ENCODE measurements around the gene SIGLEC14.
"Not testable (repeated sequence)": the region's sequence is repeated elsewhere in the genome, so short reads cannot be mapped to it uniquely, and the experiment has no call there.

Gene SIGLEC14

DNA sequence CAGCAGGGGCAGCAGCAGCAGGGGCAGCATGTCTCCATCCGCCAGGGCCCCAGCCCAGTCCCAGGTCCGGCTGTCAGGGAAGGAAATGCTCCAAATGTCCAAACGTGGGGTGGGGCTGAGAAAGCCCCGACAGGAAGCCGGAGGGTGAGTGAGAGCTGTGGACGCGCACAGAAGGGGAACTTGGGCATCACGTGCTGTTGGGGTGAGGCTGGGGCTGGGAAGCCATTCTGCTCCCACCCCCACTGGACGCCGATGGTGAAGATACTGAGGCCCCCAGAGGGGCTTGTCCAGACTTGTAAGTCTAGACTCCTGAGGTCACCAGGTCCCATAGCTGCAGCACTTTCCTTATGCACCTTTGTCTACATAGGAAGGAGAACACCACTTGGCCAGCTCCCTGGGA, at the start of gene SIGLEC14:
Gene SIGLEC14, minus strand, starts transcription at position 96 of the 400 bp plus-strand sequence. Its CDS starts 66 bp downstream, at position 30.
- H3K27ac Mint-ChIP-seq (ENCODE audit: low read depth); H3K9me3 Mint-ChIP-seq; DNase-seq (ENCODE audit: low spot score in 2 of 2); ATAC-seq (replicated peaks; ENCODE audit: extremely low read depth, poor library complexity, severe bottlenecking); H3K36me3 Mint-ChIP-seq (ENCODE audit: insufficient read depth); H3K4me1 Mint-ChIP-seq; H3K4me3 Mint-ChIP-seq: not testable (repeated sequence)
- peaks cover 62% of the 10 kb centered on the region for H3K27me3 Mint-ChIP-seq

DNA sequence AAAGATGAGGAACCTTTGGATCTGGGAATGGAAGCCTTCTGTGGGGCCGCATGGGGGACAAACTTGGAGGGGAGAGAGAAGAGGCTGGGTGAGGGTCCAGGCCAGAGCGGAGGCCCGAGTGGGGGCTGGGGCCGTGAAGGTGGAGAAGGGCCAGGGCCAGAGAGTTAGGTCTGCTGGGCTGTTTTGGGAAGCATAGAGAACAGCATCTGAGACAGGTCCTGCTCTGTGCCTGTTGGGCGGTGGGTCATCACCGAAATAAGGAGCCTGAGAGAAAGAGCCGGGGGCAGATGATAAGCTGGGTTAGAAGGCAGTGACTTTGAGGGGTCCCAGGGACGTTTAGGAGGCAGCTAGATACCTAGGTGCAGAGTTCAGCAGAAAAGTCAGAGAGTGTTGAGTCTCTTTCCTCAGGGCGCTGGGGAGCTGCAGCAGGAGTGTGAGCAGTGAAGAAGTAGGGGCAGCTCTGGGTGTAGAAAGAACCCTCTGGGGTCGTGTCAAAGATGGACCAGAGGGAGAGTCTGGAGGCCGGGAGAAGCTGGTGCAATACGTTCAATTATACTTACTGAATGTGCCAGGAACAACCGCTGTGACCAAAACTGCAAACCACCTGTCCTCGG, 49.2 kb upstream of the SIGLEC14 start:
- DNase-seq (ENCODE audit: low spot score in 2 of 2) (no peak), ATAC-seq (replicated peaks; ENCODE audit: extremely low read depth, poor library complexity, severe bottlenecking) (no peak)
- H3K4me1 Mint-ChIP-seq = no peaks in the 10 kb centered on the region
- no peaks in the 10 kb centered on the region for H3K36me3 Mint-ChIP-seq (ENCODE audit: insufficient read depth)
- peaks cover 35% of the 10 kb centered on the region for H3K27me3 Mint-ChIP-seq
- no peak overlapping the region for H3K27ac Mint-ChIP-seq (ENCODE audit: low read depth)
- no peak overlapping the region for H3K4me3 Mint-ChIP-seq
- no peaks in the 10 kb centered on the region for H3K9me3 Mint-ChIP-seq

GRCh38 chr19:51695088-51695487, 48.5 kb upstream of the SIGLEC14 start:
- no peaks in the 10 kb centered on the region for H3K36me3 Mint-ChIP-seq (ENCODE audit: insufficient read depth)
- no peaks in the 10 kb centered on the region for H3K9me3 Mint-ChIP-seq
- H3K4me3 Mint-ChIP-seq = no peak overlapping the region
- no peaks in the 10 kb centered on the region for H3K4me1 Mint-ChIP-seq
- H3K27ac Mint-ChIP-seq (ENCODE audit: low read depth) = no peak overlapping the region
- ATAC-seq (replicated peaks; ENCODE audit: extremely low read depth, poor library complexity, severe bottlenecking) = no peak
- peaks cover 35% of the 10 kb centered on the region for H3K27me3 Mint-ChIP-seq
- DNase-seq (ENCODE audit: low spot score in 2 of 2) = no peak

GRCh38 chr19:51694318-51695085, 47.9 kb upstream of the SIGLEC14 start:
- no peak overlapping the region for H3K27ac Mint-ChIP-seq (ENCODE audit: low read depth)

GRCh38 chr19:51693819-51694218, 47.2 kb upstream of the SIGLEC14 start:
- Mint-ChIP-seq H3K4me1 (peaks cover 1% of the 10 kb centered on the region), H3K27me3 (peaks cover 38% of the 10 kb centered on the region), H3K27ac (ENCODE audit: low read depth) (no peak overlapping the region), H3K36me3 (ENCODE audit: insufficient read depth) (no peaks in the 10 kb centered on the region), H3K4me3 (no peak overlapping the region), H3K9me3 (no peaks in the 10 kb centered on the region)
- no peak for DNase-seq (ENCODE audit: low spot score in 2 of 2)
- ATAC-seq (replicated peaks; ENCODE audit: extremely low read depth, poor library complexity, severe bottlenecking) = no peak

More at GRCh38 chr19:51694318-51695085, 47.9 kb upstream of the SIGLEC14 start:
- ATAC-seq (replicated peaks; ENCODE audit: extremely low read depth, poor library complexity, severe bottlenecking) (no peak), DNase-seq (ENCODE audit: low spot score in 2 of 2) (no peak)
- Mint-ChIP-seq H3K27me3 (peaks cover 35% of the 10 kb centered on the region), H3K4me1 (no peaks in the 10 kb centered on the region), H3K36me3 (ENCODE audit: insufficient read depth) (no peaks in the 10 kb centered on the region), H3K9me3 (no peaks in the 10 kb centered on the region), H3K4me3 (no peak overlapping the region)

GRCh38 chr19:51693260-51693659, 46.6 kb upstream of the SIGLEC14 start, which contains the start of gene SPACA6:
SPACA6 (plus strand) TSS chr19:51693330; CDS start chr19:51693527, 197 bp downstream.
- no peaks in the 10 kb centered on the region for H3K9me3 Mint-ChIP-seq
- ATAC-seq (replicated peaks; ENCODE audit: extremely low read depth, poor library complexity, severe bottlenecking) (no peak), DNase-seq (ENCODE audit: low spot score in 2 of 2) (no peak)
- H3K4me3 Mint-ChIP-seq = no peak within 1 kb of the TSS
- peaks cover 44% of the 10 kb centered on the region for H3K27me3 Mint-ChIP-seq
- peaks cover 7% of the 10 kb centered on the region for H3K4me1 Mint-ChIP-seq
- H3K36me3 Mint-ChIP-seq (ENCODE audit: insufficient read depth) = peaks cover 3% of the 10 kb centered on the region
- H3K27ac Mint-ChIP-seq (ENCODE audit: low read depth) = no peak within 1 kb of the TSS

DNA sequence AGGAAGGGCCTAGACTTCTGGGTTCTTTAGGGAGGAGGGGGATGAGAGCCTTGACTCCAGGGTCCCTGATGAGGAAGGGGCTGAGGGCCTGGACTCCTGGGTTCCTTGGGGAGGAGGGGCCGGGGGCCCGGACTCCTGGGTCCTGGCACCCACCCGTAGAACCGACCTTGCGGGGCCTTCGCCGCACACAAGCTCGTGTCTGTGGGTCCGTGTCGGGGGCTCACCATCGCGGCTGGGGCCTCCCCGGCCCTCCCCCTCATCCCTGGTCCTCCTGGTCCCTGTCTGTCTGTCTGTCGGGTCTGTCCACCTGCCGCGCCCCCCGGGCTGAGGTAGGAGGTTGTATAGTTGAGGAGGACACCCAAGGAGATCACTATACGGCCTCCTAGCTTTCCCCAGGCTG, 45.8 kb upstream of the SIGLEC14 start:
- Mint-ChIP-seq H3K4me3 (no peak overlapping the region), H3K36me3 (ENCODE audit: insufficient read depth) (peaks cover 3% of the 10 kb centered on the region), H3K4me1 (peaks cover 7% of the 10 kb centered on the region), H3K27ac (ENCODE audit: low read depth) (no peak overlapping the region), H3K27me3 (peaks cover 52% of the 10 kb centered on the region), H3K9me3 (no peaks in the 10 kb centered on the region)
- ATAC-seq (replicated peaks; ENCODE audit: extremely low read depth, poor library complexity, severe bottlenecking) = no peak
- DNase-seq (ENCODE audit: low spot score in 2 of 2) = no peak

DNA sequence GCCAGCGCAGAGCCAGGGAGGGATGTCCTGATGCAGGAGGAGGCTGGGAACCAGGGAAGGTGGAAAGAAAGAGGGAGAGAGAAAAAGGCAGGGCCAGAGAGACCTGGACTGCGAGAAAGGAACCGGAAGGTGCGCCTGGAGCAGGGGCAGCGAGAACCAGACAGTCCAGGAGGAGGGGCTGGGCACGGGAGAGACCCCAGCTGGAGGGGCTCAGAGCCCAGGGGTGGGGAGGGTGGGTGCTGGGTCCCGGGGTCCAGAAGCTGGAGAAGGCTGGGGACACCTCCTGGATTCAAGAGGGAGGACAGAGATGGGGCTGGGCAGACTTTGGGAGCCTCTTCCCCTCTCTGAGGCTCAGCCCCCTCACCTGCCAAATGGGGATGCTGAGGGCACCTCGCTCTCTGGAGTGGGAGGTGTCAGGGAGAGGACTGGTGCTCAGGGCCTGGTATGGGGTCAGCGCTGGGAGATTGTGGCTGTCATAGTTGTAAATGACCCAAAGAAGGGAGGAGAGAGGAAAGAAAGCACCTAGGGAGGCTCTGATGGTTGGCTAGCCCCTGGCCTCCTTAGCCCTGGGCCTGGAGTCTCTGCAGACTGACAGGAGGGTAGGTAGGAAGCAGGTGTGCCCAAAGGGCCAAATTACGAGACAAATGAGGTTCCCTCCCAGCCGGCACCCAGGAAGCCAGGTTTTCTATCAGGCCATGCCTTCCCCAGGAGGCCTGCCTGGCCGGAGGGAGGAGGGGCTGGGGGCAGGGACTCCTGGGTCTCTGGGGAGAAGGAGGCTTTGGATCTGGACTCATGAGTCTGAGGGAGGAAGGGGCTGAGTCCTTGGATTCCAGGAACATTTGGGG, 45.2 kb upstream of the SIGLEC14 start:
- peaks cover 7% of the 10 kb centered on the region for H3K4me1 Mint-ChIP-seq
- H3K36me3 Mint-ChIP-seq (ENCODE audit: insufficient read depth) = peaks cover 3% of the 10 kb centered on the region
- peak overlapping the region; percentile 48 for H3K4me3 Mint-ChIP-seq
- no peaks in the 10 kb centered on the region for H3K9me3 Mint-ChIP-seq
- H3K27ac Mint-ChIP-seq (ENCODE audit: low read depth) = peak overlapping the region; percentile 66
- DNase-seq (ENCODE audit: low spot score in 2 of 2) = no peak
- ATAC-seq (replicated peaks; ENCODE audit: extremely low read depth, poor library complexity, severe bottlenecking) = no peak
- peaks cover 58% of the 10 kb centered on the region for H3K27me3 Mint-ChIP-seq

- ATAC-seq (replicated peaks; ENCODE audit: extremely low read depth, poor library complexity, severe bottlenecking) (no peak), DNase-seq (ENCODE audit: low spot score in 2 of 2) (no peak)
- Mint-ChIP-seq H3K9me3 (no peaks in the 10 kb centered on the region), H3K36me3 (ENCODE audit: insufficient read depth) (peaks cover 3% of the 10 kb centered on the region), H3K27ac (ENCODE audit: low read depth) (peak overlapping the region; percentile 66), H3K27me3 (peaks cover 63% of the 10 kb centered on the region), H3K4me3 (peak overlapping the region; percentile 48), H3K4me1 (peaks cover 7% of the 10 kb centered on the region)
Measured at GRCh38 chr19:51691074-51691583, 44.5 kb upstream of the SIGLEC14 start.

DNA sequence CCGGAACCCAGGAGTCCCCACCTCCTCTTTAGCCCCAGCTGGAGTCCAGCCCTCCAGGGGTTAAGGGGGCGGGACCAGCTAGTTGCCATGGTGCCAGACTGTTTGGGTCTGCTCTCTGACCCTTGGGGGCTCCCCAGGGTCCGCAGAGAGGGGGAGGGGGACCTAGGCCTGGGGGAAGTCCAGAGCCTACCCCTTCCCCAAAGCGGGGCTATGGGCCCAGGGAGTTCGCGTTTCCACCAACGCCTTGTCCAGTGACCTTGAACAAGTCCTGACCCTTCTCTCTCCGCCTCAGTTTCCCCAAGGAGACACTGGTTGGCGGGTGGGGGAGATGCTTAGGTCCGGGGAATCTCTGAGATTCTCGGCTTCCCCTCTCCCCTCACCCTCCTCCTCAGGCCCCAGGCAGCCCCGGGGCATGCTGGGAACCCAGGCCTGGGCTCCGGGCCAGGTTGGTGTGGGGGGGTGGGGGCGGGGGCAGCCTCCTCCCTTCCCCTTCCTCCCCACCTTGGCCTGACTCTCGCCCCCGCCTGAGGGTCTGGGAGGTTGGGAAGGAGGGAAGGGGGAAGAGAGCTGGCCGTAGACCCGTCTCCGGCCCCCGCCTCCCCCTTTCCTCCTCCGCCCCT, 43.9 kb upstream of the SIGLEC14 start:
- Mint-ChIP-seq H3K27ac (ENCODE audit: low read depth) (peak overlapping the region; percentile 77), H3K4me3 (peak overlapping the region; percentile 71), H3K36me3 (ENCODE audit: insufficient read depth) (peaks cover 3% of the 10 kb centered on the region), H3K27me3 (peaks cover 64% of the 10 kb centered on the region), H3K9me3 (no peaks in the 10 kb centered on the region), H3K4me1 (peaks cover 7% of the 10 kb centered on the region)
- DNase-seq (ENCODE audit: low spot score in 2 of 2) = peak in 1 of 2 donors; percentile 25
- ATAC-seq (replicated peaks; ENCODE audit: extremely low read depth, poor library complexity, severe bottlenecking) = peak; percentile 64

GRCh38 chr19:51689751-51690453, 43.3 kb upstream of the SIGLEC14 start:
- DNase-seq (ENCODE audit: low spot score in 2 of 2) (no peak), ATAC-seq (replicated peaks; ENCODE audit: extremely low read depth, poor library complexity, severe bottlenecking) (peak; percentile 66)
- peaks cover 7% of the 10 kb centered on the region for H3K4me1 Mint-ChIP-seq
- peaks cover 3% of the 10 kb centered on the region for H3K36me3 Mint-ChIP-seq (ENCODE audit: insufficient read depth)
- peaks cover 68% of the 10 kb centered on the region for H3K27me3 Mint-ChIP-seq
- peaks cover 2% of the 10 kb centered on the region for H3K9me3 Mint-ChIP-seq
- H3K27ac Mint-ChIP-seq (ENCODE audit: low read depth) = peak overlapping the region; percentile 77
- H3K4me3 Mint-ChIP-seq = peak overlapping the region; percentile 71

Measured in central memory CD8-positive, alpha-beta T cell (primary cell).